IMR-90 (cell line): ENCODE measurements around the gene ODAD3.

Source experiments
- CEBPB ChIP-seq: IDR thresholded peaks from 2 replicates; pipeline ENCODE4 v1.6.1; 2012; ENCODE audit warnings: low read depth, low read length, improper control_type of control experiment
- CTCF ChIP-seq: conservative IDR thresholded peaks from 2 replicates; pipeline ENCODE4 v1.5.1; 2012; ENCODE audit warnings: mild to moderate bottlenecking, low read depth, low read length, improper control_type of control experiment
- MAZ ChIP-seq: IDR thresholded peaks from 2 replicates; pipeline ENCODE4 v1.6.1; 2012; ENCODE audit warnings: low read depth, mild to moderate bottlenecking, low read length, improper control_type of control experiment, moderate library complexity, borderline replicate concordance
- POLR2A ChIP-seq: IDR thresholded peaks from 2 replicates; pipeline ENCODE4 v1.6.1; 2012; ENCODE audit warnings: mild to moderate bottlenecking, low read depth, low read length
- RCOR1 ChIP-seq: IDR thresholded peaks from 2 replicates; pipeline ENCODE4 v1.6.1; 2012; ENCODE audit warnings: mild to moderate bottlenecking, low read length, improper control_type of control experiment; ENCODE audit not compliant: insufficient replicate concordance
- USF2 ChIP-seq: fragments of 150-350 bp; IDR thresholded peaks from 2 replicates; pipeline ENCODE4 v1.6.1; 2017; ENCODE audit warnings: mild to moderate bottlenecking, antibody characterized with exemption, low read length, low read depth

- TF ChIP-seq CTCF (no peak), RCOR1 (no peak), POLR2A (no peak), MAZ (no peak), USF2 (no peak), CEBPB (peak; percentile 93)
These were observed 14.2 kb downstream of the ODAD3 start for GRCh38 chr19:11420429-11421370.
